ENCODE results near the gene CCDC15. TPM values are rescaled to one million over a fixed set of nuclear protein-coding genes. Genes with fewer than 3 reads are reported as not detected.
A peak's percentile ranks its signal among the peaks of the same experiment; 100 is the strongest.

The CCDC15 gene, protein sequence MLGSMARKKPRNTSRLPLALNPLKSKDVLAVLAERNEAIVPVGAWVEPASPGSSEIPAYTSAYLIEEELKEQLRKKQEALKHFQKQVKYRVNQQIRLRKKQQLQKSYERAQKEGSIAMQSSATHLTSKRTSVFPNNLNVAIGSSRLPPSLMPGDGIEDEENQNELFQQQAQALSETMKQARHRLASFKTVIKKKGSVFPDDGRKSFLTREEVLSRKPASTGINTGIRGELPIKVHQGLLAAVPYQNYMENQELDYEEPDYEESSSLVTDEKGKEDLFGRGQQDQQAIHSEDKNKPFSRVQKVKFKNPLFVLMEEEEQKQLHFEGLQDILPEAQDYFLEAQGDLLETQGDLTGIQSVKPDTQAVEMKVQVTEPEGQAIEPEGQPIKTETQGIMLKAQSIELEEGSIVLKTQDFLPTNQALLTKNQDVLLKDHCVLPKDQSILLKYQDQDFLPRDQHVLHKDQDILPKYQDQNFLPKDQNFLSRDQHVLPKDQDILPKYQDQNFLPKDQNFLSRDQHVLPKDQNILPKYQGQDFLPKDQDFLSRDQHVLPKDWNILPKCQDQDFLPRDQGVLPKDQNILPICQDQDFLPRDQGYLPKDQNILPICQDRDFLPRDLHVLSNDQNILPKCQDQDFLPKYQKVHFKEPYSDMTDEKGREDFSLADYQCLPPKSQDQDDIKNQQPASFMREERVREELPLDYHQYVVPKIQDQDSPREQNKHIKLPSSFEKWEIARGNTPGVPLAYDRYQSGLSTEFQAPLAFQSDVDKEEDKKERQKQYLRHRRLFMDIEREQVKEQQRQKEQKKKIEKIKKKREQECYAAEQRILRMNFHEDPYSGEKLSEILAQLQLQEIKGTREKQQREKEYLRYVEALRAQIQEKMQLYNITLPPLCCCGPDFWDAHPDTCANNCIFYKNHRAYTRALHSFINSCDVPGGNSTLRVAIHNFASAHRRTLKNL
- 2.9 TPM for total RNA-seq

DNA sequence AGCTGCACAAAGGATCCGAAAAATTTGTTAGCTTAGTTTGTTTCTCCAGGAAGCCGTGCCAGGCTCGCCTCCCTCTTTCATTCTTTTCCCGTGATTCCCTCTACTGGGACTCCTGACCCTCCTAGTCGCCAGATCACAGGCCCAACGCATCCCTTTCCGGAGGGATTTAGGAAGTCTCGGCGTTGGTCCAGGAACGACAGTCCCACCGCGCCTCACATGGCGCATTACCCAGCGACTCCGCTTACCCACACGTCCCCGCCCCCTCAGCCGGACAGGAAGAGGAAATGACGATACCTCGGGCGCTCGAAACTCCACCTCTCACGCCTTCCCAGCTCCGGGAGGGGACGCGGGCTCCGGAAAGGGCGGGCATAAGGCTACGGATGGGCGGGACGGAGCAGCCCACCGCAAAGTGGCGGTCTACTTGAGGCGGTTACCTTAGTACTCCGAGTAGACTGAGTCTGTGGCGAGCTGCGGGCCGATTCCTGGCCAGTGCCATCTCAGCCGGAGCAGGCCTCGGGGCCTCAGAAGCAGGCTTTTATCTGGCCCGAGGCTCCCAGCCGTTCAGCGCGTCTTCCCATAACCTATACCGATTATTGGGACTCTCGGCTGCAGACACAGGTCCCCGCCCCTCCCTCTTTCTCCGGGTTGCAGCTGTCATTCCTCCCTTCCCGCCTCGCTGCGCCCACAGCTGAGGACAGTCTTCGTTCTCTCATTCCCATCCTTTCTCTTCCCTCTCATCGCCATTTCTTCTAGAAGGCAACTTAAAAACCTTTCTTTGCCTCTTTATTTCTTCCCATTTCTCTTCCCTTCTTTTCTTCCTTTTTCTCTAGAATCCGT, at the start of gene CCDC15:
CCDC15 (plus strand) TSS at position 450 of the 837 bp plus-strand sequence. CDS start 531 bp downstream, outside the sequence.
- intact Hi-C loops (cut with DNase I), result loop anchor here (5.0 kb wide), 1 partner anchor 77 kb away; no protein-coding TSS in a partner anchor
- H3K4me1 ChIP-seq, result peaks cover 7% of the 10 kb centered on the region
- peak within 1 kb of the TSS; percentile 54 to 55 for H3K4me3 ChIP-seq
- no peaks in the 10 kb centered on the region for H3K9me3 ChIP-seq
- TF ChIP-seq, protein P1, sequence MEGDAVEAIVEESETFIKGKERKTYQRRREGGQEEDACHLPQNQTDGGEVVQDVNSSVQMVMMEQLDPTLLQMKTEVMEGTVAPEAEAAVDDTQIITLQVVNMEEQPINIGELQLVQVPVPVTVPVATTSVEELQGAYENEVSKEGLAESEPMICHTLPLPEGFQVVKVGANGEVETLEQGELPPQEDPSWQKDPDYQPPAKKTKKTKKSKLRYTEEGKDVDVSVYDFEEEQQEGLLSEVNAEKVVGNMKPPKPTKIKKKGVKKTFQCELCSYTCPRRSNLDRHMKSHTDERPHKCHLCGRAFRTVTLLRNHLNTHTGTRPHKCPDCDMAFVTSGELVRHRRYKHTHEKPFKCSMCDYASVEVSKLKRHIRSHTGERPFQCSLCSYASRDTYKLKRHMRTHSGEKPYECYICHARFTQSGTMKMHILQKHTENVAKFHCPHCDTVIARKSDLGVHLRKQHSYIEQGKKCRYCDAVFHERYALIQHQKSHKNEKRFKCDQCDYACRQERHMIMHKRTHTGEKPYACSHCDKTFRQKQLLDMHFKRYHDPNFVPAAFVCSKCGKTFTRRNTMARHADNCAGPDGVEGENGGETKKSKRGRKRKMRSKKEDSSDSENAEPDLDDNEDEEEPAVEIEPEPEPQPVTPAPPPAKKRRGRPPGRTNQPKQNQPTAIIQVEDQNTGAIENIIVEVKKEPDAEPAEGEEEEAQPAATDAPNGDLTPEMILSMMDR (IDR thresholded peaks at IDR 0.05), result no peak
- TF ChIP-seq POLR2A (IDR thresholded peaks at IDR 0.05), result peak; percentile 20 to 79
- peak; percentile 96 to 98 for TF ChIP-seq POLR2AphosphoS5 (IDR thresholded peaks at IDR 0.05; ENCODE audit: insufficient read depth in 1 of 2, low read depth in 1 of 2)
- peak within 1 kb of the TSS; percentile 75 for H3K27ac ChIP-seq
- H3K36me3 ChIP-seq, result no peaks in the 10 kb centered on the region
- H3K27me3 ChIP-seq, result no peaks in the 10 kb centered on the region
- DNase-seq (ENCODE audit: extremely low spot score in 2 of 2), result peak; percentile 98

DNA sequence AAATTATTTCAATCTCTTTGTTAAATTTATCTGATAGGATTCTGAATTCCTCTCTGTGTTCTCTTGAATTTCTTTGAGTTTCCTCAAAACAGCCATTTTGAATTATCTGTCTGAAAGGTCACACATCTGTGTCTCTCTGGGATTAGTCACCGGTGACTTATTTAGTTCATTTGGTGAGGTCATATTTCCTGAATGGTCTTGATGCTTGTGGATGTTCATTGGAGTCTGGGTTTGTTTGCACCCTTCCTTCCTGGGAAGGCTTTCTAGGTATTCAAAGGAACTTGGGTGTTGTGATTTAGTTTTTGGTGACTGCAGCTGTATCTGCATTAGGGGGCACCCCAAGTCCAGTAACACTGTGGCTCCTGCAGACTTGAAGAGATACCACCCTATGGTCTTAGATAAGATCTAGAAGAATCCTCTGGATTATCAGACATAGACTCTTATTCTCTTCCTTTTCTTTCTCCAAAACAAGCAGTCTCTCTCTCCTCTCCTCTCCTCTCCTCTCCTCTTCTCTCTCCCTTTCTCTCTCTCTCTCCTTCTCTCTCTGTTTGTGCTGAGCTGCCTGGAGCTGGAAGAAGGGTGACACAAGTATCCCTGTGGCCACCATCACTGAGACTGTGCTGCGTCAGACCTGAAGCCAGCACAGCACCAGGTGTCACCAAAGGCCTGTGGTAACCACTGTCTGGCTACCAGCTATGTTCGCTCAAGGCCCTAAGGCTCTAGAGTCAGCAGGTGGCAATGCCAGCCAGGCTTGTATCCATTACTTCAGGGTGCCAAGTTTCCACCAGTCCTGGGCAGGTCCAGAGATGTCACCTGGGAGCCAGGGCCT, 38.2 kb upstream of the CCDC15 start:
- H3K4me3 ChIP-seq, result no peak overlapping the region
- no peaks in the 10 kb centered on the region for H3K9me3 ChIP-seq
- no peaks in the 10 kb centered on the region for H3K36me3 ChIP-seq
- peak in 1 of 2 donors; percentile 34 for DNase-seq (ENCODE audit: extremely low spot score in 2 of 2)
- intact Hi-C loops (cut with DNase I), result no loop called here
- no peaks in the 10 kb centered on the region for H3K27me3 ChIP-seq
- TF ChIP-seq POLR2A (IDR thresholded peaks at IDR 0.05), result no peak
- TF ChIP-seq POLR2AphosphoS5 (IDR thresholded peaks at IDR 0.05; ENCODE audit: insufficient read depth in 1 of 2, low read depth in 1 of 2), result no peak
- TF ChIP-seq, protein P1 (IDR thresholded peaks at IDR 0.05), result no peak
- H3K4me1 ChIP-seq, result no peaks in the 10 kb centered on the region
- no peak overlapping the region for H3K27ac ChIP-seq

DNA sequence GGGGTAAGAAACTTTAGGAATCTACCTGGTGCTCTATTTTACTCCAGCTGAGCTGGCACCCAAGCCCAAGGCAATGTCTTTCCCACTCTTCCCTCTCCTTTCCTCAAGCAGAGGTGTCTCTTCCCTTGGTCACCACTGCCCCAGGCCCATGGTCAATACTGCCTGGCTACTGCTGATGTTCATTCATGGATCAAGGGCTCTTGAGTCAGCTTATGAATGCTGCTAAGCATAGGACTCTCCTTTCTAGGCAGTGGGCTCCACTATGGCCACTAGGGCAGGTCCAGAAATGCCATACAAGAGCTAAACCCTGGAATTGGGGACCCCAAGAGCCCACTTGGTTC, 37.7 kb upstream of the CCDC15 start:
- no peak for DNase-seq (ENCODE audit: extremely low spot score in 2 of 2)
- no peaks in the 10 kb centered on the region for H3K27me3 ChIP-seq
- TF ChIP-seq POLR2A (IDR thresholded peaks at IDR 0.05) (no peak), POLR2AphosphoS5 (IDR thresholded peaks at IDR 0.05; ENCODE audit: insufficient read depth in 1 of 2, low read depth in 1 of 2) (no peak)
- TF ChIP-seq, protein P1 (IDR thresholded peaks at IDR 0.05), result no peak
- no peak overlapping the region for H3K4me3 ChIP-seq
- no peaks in the 10 kb centered on the region for H3K9me3 ChIP-seq
- H3K27ac ChIP-seq, result no peak overlapping the region
- intact Hi-C loops (cut with DNase I), result no loop called here
- no peaks in the 10 kb centered on the region for H3K4me1 ChIP-seq
- no peaks in the 10 kb centered on the region for H3K36me3 ChIP-seq

DNA sequence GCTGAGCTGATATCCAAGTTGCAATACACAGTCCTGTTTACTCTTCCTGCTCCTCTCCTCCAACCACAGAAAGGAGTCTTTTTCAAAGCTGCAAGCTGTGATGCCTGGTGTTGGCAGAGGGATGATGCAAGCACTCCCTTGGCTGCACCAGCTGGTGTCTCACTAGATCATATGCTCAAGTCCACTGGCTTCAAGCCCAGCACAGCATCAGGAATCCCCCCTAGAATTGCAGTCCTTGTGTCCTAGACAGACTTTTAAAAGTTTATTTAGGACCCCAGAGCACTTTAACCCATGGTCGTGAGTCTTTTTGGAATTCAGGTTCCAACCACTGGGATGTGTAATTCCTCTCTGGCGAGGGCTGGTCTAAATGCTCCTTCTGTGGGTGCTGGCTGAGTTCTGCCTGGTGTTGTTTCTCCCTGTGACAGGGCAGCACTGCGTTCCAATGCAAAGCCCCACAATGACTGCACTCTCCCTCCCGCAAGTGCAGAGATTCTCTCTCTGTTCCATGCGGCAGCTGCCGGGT, 36.8 kb upstream of the CCDC15 start:
- DNase-seq (ENCODE audit: extremely low spot score in 2 of 2), result no peak
- H3K27me3 ChIP-seq, result no peaks in the 10 kb centered on the region
- TF ChIP-seq POLR2AphosphoS5 (IDR thresholded peaks at IDR 0.05; ENCODE audit: insufficient read depth in 1 of 2, low read depth in 1 of 2) (no peak), POLR2A (IDR thresholded peaks at IDR 0.05) (no peak)
- TF ChIP-seq, protein P1 (IDR thresholded peaks at IDR 0.05), result no peak
- no peak overlapping the region for H3K4me3 ChIP-seq
- H3K4me1 ChIP-seq, result no peaks in the 10 kb centered on the region
- intact Hi-C loops (cut with DNase I), result no loop called here
- no peak overlapping the region for H3K27ac ChIP-seq
- no peaks in the 10 kb centered on the region for H3K9me3 ChIP-seq
- H3K36me3 ChIP-seq, result no peaks in the 10 kb centered on the region

Data from vagina (tissue), 2 donors.